ENCODE results near the gene UBAP1L.
"Not testable (repeated sequence)": the region's sequence is repeated elsewhere in the genome, so short reads cannot be mapped to it uniquely, and the experiment has no call there.

Gene UBAP1L

DNA sequence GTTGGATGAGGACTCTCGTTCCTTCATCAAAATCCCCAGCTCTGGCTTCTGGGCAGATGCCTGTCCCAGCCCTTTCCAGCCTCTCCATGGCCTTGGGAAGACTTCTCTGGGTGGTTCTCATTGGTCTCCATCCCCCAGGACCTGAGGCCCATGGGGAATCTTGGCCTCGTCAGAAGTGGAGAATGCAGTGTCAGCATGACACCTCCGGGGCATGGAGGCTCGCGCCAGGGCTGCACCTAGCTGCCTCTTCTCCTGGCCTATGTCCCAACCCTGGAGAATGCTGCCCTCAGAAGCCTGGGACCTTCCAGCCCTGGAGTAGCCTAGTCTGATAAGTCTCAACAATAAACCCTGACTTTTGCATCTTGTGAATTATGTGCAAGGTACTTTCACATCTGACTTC, 35.4 kb downstream of the UBAP1L start:
- no peak for DNase-seq (ENCODE audit: extremely low spot score)
- ChIA-PET POLR2A (no interaction called here), CTCF (interaction anchor here (1.2 to 4.7 kb wide), 2 partner anchors 26 to 36 kb away, joined by 3 to 44 read pairs; no protein-coding TSS in a partner anchor)
- TF ChIP-seq, protein P1, sequence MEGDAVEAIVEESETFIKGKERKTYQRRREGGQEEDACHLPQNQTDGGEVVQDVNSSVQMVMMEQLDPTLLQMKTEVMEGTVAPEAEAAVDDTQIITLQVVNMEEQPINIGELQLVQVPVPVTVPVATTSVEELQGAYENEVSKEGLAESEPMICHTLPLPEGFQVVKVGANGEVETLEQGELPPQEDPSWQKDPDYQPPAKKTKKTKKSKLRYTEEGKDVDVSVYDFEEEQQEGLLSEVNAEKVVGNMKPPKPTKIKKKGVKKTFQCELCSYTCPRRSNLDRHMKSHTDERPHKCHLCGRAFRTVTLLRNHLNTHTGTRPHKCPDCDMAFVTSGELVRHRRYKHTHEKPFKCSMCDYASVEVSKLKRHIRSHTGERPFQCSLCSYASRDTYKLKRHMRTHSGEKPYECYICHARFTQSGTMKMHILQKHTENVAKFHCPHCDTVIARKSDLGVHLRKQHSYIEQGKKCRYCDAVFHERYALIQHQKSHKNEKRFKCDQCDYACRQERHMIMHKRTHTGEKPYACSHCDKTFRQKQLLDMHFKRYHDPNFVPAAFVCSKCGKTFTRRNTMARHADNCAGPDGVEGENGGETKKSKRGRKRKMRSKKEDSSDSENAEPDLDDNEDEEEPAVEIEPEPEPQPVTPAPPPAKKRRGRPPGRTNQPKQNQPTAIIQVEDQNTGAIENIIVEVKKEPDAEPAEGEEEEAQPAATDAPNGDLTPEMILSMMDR (IDR thresholded peaks at IDR 0.05; ENCODE audit: control extremely low read depth, extremely low read depth, low read depth, missing control alignments): no peak

DNA sequence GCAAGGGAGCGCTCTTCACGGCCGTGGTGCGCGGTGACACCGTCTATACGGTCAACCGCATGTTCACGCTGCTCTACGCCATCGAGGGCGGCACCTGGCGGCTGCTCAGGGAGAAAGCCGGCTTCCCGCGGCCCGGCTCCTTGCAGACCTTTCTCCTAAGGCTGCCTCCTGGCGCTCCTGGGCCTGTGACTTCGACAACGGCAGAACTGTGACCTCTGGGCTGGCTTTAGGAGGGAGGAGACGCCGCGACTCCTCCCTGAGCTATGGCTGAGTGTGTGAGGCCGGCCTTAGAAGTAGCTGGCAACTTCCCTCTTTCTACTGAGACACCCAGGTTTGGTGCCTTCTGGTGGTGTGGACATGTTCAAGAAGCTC, 37.0 kb downstream of the UBAP1L start:
- POLR2A ChIA-PET: interaction anchor here (0.5 to 0.6 kb wide), 2 partner anchors 107 to 144 kb away, joined by 3 read pairs; partner anchors contain the start of gene CLPX
- DNase-seq (ENCODE audit: extremely low spot score): peak; percentile 70
- CTCF ChIA-PET: interaction anchor here (0.6 to 4.7 kb wide), 10 partner anchors 10 to 345 kb away, joined by 3 to 44 read pairs (median 3); partner anchors contain the start of gene RASL12
- TF ChIP-seq, protein P1 (IDR thresholded peaks at IDR 0.05; ENCODE audit: control extremely low read depth, extremely low read depth, low read depth, missing control alignments): peak; percentile 48

DNA sequence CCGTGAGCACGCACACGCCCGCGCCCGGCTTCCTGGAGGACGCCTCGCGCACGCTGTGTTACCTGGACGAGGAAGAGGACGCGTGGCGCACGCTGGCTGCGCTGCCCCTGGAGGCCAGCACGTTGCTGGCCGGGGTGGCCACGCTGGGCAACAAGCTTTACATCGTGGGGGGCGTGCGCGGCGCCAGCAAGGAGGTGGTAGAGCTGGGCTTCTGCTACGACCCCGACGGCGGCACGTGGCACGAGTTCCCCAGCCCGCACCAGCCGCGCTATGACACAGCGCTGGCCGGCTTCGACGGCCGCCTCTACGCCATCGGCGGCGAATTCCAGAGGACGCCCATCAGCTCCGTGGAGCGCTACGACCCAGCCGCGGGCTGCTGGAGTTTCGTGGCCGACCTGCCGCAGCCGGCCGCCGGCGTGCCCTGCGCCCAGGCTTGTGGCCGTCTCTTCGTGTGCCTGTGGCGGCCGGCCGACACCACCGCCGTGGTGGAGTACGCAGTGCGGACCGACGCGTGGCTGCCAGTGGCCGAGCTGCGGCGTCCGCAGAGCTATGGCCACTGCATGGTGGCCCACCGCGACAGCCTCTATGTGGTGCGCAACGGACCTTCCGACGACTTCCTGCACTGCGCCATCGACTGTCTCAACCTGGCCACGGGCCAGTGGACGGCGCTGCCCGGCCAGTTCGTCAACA, 37.6 kb downstream of the UBAP1L start:
- POLR2A ChIA-PET: no interaction called here
- no peak for DNase-seq (ENCODE audit: extremely low spot score)
- TF ChIP-seq, protein P1 (IDR thresholded peaks at IDR 0.05; ENCODE audit: control extremely low read depth, extremely low read depth, low read depth, missing control alignments): no peak
- CTCF ChIA-PET: interaction anchor here (0.8 to 4.7 kb wide), 7 partner anchors 9 to 322 kb away, joined by 3 to 44 read pairs (median 18); partner anchors contain the start of gene RASL12

DNA sequence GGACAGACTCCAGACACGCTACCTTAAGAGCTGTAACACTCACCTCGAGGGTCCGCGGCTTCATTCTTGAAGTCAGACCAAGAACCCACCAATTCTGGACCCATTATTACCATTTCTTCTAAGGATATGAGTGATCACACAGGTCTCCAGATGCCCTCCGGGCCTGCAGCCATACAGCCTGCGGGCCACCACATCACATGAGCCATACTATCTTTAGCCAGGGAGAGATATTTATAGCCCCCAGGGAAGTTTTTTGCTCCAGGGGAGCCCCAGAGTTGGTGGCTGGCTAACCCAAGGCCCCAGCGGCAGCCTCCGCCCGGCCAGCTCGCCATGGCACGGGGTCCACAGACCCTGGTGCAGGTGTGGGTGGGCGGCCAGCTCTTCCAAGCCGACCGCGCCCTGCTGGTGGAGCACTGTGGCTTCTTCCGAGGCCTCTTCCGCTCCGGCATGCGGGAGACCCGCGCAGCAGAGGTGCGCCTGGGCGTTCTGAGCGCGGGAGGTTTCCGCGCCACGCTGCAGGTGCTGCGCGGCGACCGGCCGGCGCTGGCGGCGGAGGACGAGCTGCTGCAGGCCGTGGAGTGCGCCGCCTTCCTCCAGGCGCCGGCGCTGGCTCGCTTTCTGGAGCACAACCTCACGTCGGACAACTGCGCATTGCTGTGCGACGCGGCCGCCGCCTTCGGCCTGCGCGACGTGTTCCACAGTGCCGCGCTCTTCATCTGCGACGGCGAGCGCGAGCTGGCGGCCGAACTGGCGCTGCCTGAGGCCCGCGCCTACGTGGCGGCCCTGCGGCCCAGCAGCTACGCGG, 38.3 kb downstream of the UBAP1L start, which contains the start of gene KBTBD13:
KBTBD13 (plus strand) TSS at position 261 of the 805 bp plus-strand sequence; CDS start at position 331, 70 bp downstream.
- no peak for DNase-seq (ENCODE audit: extremely low spot score)
- CTCF ChIA-PET: interaction anchor here (0.8 to 4.7 kb wide), 5 partner anchors 9 to 43 kb away, joined by 3 to 44 read pairs (median 21); partner anchors contain the start of gene RASL12
- POLR2A ChIA-PET: no interaction called here
- TF ChIP-seq, protein P1 (IDR thresholded peaks at IDR 0.05; ENCODE audit: control extremely low read depth, extremely low read depth, low read depth, missing control alignments): no peak

DNA sequence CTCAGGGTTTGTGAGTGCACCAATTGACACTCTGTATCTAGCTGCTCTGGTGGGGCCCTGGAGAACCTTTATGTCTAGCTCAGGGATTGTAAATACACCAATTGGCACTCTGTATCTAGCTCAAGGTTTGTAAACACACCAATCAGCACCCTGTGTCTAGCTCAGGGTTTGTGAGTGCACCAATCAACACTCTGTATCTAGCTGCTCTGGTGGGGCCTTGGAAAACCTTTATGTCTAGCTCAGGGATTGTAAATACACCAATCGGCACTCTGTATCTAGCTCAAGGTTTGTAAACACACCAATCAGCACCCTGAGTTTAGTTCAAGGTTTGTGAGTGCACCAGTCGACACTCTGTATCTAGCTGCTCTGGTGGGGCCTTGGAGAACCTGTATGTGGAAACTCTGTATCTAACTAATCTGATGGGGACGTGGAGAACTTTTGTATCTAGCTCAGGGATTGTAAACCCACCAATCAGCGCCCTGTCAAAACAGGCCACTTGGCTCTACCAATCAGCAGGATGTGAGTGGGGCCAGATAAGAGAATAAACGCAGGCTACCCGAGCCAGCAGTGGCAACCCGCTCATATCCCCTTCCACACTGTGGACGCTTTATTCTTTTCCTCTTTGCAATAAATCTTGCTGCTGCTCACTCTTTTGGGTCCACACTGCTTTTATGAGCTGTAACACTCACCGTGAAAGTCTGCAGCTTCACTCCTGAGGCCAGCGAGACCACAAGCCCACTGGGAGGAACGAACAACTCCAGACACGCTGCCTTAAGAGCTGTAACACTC, 39.2 kb downstream of the UBAP1L start:
- DNase-seq (ENCODE audit: extremely low spot score); POLR2A ChIA-PET: not testable (repeated sequence)
- CTCF ChIA-PET: interaction anchor here (0.9 to 4.7 kb wide), 5 partner anchors 8 to 42 kb away, joined by 4 to 44 read pairs (median 21); partner anchors contain the start of gene RASL12

DNA sequence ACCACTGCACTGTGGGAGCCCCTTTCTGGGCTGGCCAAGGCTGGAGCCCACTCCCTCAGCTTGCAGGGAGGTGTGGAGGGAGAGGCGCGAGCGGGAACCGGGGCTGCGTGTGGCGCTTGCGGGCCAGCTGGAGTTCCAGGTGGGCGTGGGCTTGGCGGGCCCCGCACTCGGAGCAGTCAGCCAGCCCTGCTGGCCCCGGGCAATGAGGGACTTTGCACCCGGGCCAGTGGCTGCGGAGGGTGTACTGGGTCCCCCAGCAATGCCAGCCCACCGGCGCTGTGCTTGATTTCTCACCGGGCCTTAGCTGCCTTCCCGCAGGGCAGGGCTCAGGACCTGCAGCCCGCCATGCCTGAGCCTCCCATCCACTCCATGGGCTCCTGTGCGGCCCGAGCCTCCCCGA, 40.1 kb downstream of the UBAP1L start:
- DNase-seq (ENCODE audit: extremely low spot score); POLR2A ChIA-PET: not testable (repeated sequence)
- CTCF ChIA-PET: interaction anchor here (0.9 to 10.5 kb wide), 4 partner anchors 12 to 41 kb away, joined by 4 to 72 read pairs (median 4); no protein-coding TSS in a partner anchor

DNA sequence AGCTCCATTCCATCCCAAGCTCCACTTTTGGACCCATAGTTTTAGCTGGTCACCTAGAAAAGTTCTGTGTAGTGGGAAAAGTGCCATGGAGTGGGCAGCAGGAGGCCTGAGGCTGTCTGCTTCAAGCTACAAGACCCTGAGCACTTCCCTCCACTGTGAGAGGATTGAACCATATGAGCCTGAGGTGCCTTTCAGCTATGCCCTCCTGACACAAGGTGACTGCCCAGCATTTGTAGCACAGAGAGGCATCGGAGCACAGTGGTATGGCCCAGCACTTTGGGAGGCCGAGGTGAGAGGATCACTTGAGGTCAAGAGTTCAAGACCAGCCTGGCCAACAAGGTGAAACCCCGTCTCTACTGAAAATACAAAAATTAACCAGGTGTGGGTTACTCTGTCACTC, 42.4 kb downstream of the UBAP1L start:
- POLR2A ChIA-PET: no interaction called here
- CTCF ChIA-PET: interaction anchor here (1.2 to 10.5 kb wide), 3 partner anchors 20 to 341 kb away, joined by 3 to 72 read pairs (median 3); no protein-coding TSS in a partner anchor
- DNase-seq (ENCODE audit: extremely low spot score): no peak
- TF ChIP-seq, protein P1 (IDR thresholded peaks at IDR 0.05; ENCODE audit: control extremely low read depth, extremely low read depth, low read depth, missing control alignments): no peak
